B cell (primary cell): ENCODE data around the gene MAGI2. TPM values are rescaled to one million over a fixed set of nuclear protein-coding genes. Genes with fewer than 3 reads are reported as not detected.

Source experiments
- ATAC-seq: fragments of 200-7000 bp; cut with Tn5 transposase; one replicate; pipeline ENCODE4 v1.10.0; 2021; ENCODE audit warnings: low read depth, mild to moderate bottlenecking, moderate number of reproducible peaks, moderate library complexity
- CTCF ChIA-PET: fragments of 350-600 bp; sonication (Branson Sonifier 250); formaldehyde crosslinking; loops from one replicate; lab custom pipeline; 2021; ENCODE audit warnings: antibody characterized with exemption, inconsistent platforms; lab: Charles Lee
- POLR2A ChIA-PET: fragments of 350-600 bp; sonication (Branson Sonifier 250); formaldehyde crosslinking; loops from one replicate; lab custom pipeline; 2021; ENCODE audit warnings: antibody characterized with exemption; lab: Charles Lee
- DNase-seq: peaks from one replicate; pipeline ENCODE4 v3.0.0; 2013
- H2AFZ ChIP-seq: 2 replicates; pipeline ENCODE4 v1.6.1; 2012; ENCODE audit warnings: mild to moderate bottlenecking, low read depth, low read length; ENCODE audit not compliant: insufficient read depth, poor library complexity, severe bottlenecking
- H3K27ac ChIP-seq, 2 donors: 1 replicate in 1 of 2; 2 replicates in 1 of 2; pipeline ENCODE4 v1.5.1; 2012 to 2013; ENCODE audit warnings: low read length in 2 of 2, mild to moderate bottlenecking in 2 of 2, moderate library complexity in 1 of 2
- H3K27me3 ChIP-seq, 4 experiments: fragments of 200-600 bp in 1 of 4; sonication (generic) in 1 of 4; replicated peaks in 1 of 4; 1 replicate in 2 of 4; 2 replicates in 2 of 4; pipeline versions ENCODE4 v1.6.1 to v1.7.0; 2013 to 2016; ENCODE audit warnings: low read length in 3 of 4, mild to moderate bottlenecking in 2 of 4, mixed read lengths in 1 of 4, moderate library complexity in 1 of 4; ENCODE audit not compliant: insufficient read depth in 4 of 4, control insufficient read depth in 3 of 4; ENCODE audit errors: control extremely low read depth in 1 of 4
- H3K36me3 ChIP-seq, 2 experiments: replicated peaks in 1 of 2; 1 replicate in 1 of 2; 2 replicates in 1 of 2; pipeline versions ENCODE4 v1.6.1 to v1.7.1; 2013; ENCODE audit warnings: low read length in 1 of 2; ENCODE audit not compliant: insufficient read depth in 2 of 2, control insufficient read depth in 1 of 2; ENCODE audit errors: control extremely low read depth in 1 of 2, extremely low read depth in 1 of 2
- H3K4me1 ChIP-seq, 2 donors: fragments of 200-600 bp in 1 of 2; sonication (generic) in 1 of 2; 1 replicate in 1 of 2; 2 replicates in 1 of 2; pipeline versions ENCODE4 v1.5.1 to v1.6.1; 2013 to 2017; ENCODE audit warnings: low read length in 2 of 2; ENCODE audit not compliant: control insufficient read depth in 2 of 2, insufficient read depth in 2 of 2
- H3K4me2 ChIP-seq: replicated peaks from 2 replicates; pipeline ENCODE3; 2012; ENCODE audit warnings: mild to moderate bottlenecking, low read depth, low read length; ENCODE audit not compliant: poor library complexity, severe bottlenecking
- H3K4me3 ChIP-seq, 5 experiments: fragments of 200-600 bp in 1 of 5; sonication (generic) in 1 of 5; 1 replicate in 3 of 5; 2 replicates in 2 of 5; pipeline versions ENCODE4 v1.5.1 to v1.7.0; 2011 to 2016; ENCODE audit warnings: low read length in 4 of 5, mild to moderate bottlenecking in 4 of 5, low read depth in 2 of 5, control low read depth in 1 of 5, moderate library complexity in 1 of 5; ENCODE audit not compliant: insufficient read depth in 1 of 5; ENCODE audit errors: control extremely low read depth in 1 of 5, extremely low read depth in 1 of 5
- H3K79me2 ChIP-seq: fragments of 200-600 bp; sonication (generic); one replicate; pipeline ENCODE4 v1.6.0; 2016; ENCODE audit warnings: low read length; ENCODE audit not compliant: control insufficient read depth, insufficient read depth
- H3K9ac ChIP-seq: fragments of 200-600 bp; sonication (generic); 2 replicates; pipeline ENCODE4 v1.6.1; 2017; ENCODE audit warnings: mild to moderate bottlenecking, low read length, moderate library complexity
- H3K9me3 ChIP-seq, 3 donors: one replicate each; pipeline versions ENCODE4 v1.6.1 to v1.7.1; 2013; ENCODE audit warnings: low read length in 2 of 3; ENCODE audit not compliant: control insufficient read depth in 2 of 3, insufficient read depth in 1 of 3; ENCODE audit errors: control extremely low read depth in 1 of 3
- H4K20me1 ChIP-seq: 2 replicates; pipeline ENCODE4 v1.6.0; 2012; ENCODE audit warnings: mild to moderate bottlenecking, low read length; ENCODE audit not compliant: insufficient read depth, control insufficient read depth, poor library complexity, severe bottlenecking
- H3K27ac Mint-ChIP-seq: one replicate; pipeline ENCODE4 v1.8.0; 2021; ENCODE audit warnings: mixed read lengths
- H3K27me3 Mint-ChIP-seq: one replicate; pipeline ENCODE4 v1.8.0; 2021; ENCODE audit warnings: mixed read lengths
- H3K4me1 Mint-ChIP-seq: one replicate; pipeline ENCODE4 v1.8.0; 2021; ENCODE audit warnings: mixed read lengths
- H3K4me3 Mint-ChIP-seq: one replicate; pipeline ENCODE4 v1.8.0; 2021; ENCODE audit warnings: mixed read lengths
- H3K9me3 Mint-ChIP-seq: one replicate; pipeline ENCODE4 v1.8.0; 2022; ENCODE audit warnings: mixed read lengths; ENCODE audit not compliant: insufficient read depth
- EZH2 ChIP-seq: IDR thresholded peaks from 2 replicates; pipeline ENCODE4 v1.6.1; 2012; ENCODE audit warnings: borderline replicate concordance, low read depth, mild to moderate bottlenecking, moderate library complexity, low read length; ENCODE audit not compliant: insufficient read depth, poor library complexity, severe bottlenecking
- WGBS: methylation state at CpG from one replicate; pipeline ENCODE4 v1.1.5; 2013; ENCODE audit warnings: missing lambda C conversion rate; ENCODE audit not compliant: insufficient coverage; 5-methylcytosine and 5-hydroxymethylcytosine counted together
- intact Hi-C: fragments of 100-400 bp; cut with micrococcal nuclease; formaldehyde crosslinking; loops from one replicate; pipeline ENCODE4 v1.10.0; 2022
- polyA plus RNA-seq: library from polyadenylated mRNA; depleted of rRNA; stranded (reverse); fragments of >200 nt; gene quantifications from 2 replicates; pipeline ENCODE4 v1.2.3, GENCODE V29; 2012
- total RNA-seq, 2 donors: library from RNA; stranded (reverse); fragments of 120-200 nt in 1 of 2; gene quantifications; 1 replicate in 1 of 2; 2 replicates in 1 of 2; pipeline versions ENCODE4 v1.2.3 to v1.2.4, GENCODE V29; 2013 to 2022
- TF ChIP-seq, protein P1 (sequence below): fragments of 200-600 bp; IDR thresholded peaks from one replicate; pipeline ENCODE4 v1.8.0; 2022; ENCODE audit warnings: antibody characterized with exemption, mild to moderate bottlenecking

The MAGI2 gene
- total and polyA plus RNA-seq, 2 donors (not counting 1 experiment from before 2014, with no cell fraction given), result 0.16 to 0.64 TPM

DNA sequence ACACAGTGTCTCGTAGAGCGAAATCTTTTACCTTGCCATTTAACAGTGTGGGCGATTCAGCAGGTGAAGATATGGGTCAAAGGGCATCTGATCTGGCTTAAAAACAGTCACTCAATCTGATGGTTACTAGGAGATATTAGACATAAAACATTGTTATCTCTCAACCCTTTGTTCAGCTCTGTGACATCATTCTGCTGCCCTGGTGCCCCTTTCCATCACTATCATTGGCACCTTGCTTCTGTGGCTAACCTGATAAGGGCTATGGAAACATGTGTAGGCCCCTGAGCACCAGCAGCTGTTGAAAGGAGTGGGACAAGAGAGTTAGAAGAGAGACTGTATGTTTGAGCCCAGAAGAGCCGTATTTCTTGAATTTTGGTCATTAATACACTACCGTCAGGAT lies 1004.6 kb downstream of the MAGI2 start:
- no peaks in the 10 kb centered on the region for H3K36me3 ChIP-seq
- ATAC-seq (no peak), DNase-seq (no peak)
- no peaks in the 10 kb centered on the region for H3K9me3 ChIP-seq
- no peak for TF ChIP-seq EZH2
- TF ChIP-seq, protein P1, sequence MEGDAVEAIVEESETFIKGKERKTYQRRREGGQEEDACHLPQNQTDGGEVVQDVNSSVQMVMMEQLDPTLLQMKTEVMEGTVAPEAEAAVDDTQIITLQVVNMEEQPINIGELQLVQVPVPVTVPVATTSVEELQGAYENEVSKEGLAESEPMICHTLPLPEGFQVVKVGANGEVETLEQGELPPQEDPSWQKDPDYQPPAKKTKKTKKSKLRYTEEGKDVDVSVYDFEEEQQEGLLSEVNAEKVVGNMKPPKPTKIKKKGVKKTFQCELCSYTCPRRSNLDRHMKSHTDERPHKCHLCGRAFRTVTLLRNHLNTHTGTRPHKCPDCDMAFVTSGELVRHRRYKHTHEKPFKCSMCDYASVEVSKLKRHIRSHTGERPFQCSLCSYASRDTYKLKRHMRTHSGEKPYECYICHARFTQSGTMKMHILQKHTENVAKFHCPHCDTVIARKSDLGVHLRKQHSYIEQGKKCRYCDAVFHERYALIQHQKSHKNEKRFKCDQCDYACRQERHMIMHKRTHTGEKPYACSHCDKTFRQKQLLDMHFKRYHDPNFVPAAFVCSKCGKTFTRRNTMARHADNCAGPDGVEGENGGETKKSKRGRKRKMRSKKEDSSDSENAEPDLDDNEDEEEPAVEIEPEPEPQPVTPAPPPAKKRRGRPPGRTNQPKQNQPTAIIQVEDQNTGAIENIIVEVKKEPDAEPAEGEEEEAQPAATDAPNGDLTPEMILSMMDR, result no peak
- H3K9ac ChIP-seq, result no peak overlapping the region
- Mint-ChIP-seq H3K9me3 (no peaks in the 10 kb centered on the region), H3K4me1 (no peaks in the 10 kb centered on the region), H3K4me3 (no peak overlapping the region), H3K27ac (no peak overlapping the region), H3K27me3 (no peaks in the 10 kb centered on the region)
- H3K27me3 ChIP-seq, result no peaks in the 10 kb centered on the region
- intact Hi-C loops, result no loop called here
- H3K27ac ChIP-seq, result no peak overlapping the region
- no peaks in the 10 kb centered on the region for H3K79me2 ChIP-seq
- POLR2A ChIA-PET, result no interaction called here
- no peak overlapping the region for H2AFZ ChIP-seq
- no peaks in the 10 kb centered on the region for H4K20me1 ChIP-seq
- CTCF ChIA-PET, result no interaction called here
- H3K4me2 ChIP-seq, result no peak overlapping the region
- WGBS, result no CpG with 5 or more reads among the region's 5 CpGs
- H3K4me3 ChIP-seq, result no peak overlapping the region
- H3K4me1 ChIP-seq, result no peaks in the 10 kb centered on the region

DNA sequence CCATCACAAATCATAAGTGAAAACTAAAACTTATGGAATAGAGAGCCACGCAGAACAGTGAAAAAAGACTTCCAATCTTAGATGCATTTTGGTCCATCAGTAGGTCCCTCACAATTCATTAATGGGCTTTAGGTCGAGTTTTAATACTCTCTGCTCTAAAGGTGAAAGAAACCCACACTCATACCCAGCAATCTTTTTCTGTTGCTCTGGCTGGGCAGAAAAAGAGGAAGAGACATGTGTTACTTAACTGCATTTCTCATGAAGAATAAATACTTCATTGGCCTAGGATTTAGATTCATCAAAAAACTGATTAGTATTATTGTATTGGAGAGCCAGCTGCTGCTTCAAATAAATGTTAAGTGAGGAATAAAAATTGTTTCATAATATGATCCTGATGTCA lies 1009.2 kb downstream of the MAGI2 start:
- ChIA-PET CTCF (no interaction called here), POLR2A (no interaction called here)
- no peak for DNase-seq
- no peaks in the 10 kb centered on the region for H3K27me3 Mint-ChIP-seq
- no peak for TF ChIP-seq EZH2
- WGBS, result no CpG with 5 or more reads among the region's 2 CpGs
- no peaks in the 10 kb centered on the region for H3K79me2 ChIP-seq
- no peaks in the 10 kb centered on the region for H3K36me3 ChIP-seq
- H3K9me3 ChIP-seq, result no peaks in the 10 kb centered on the region
- no peaks in the 10 kb centered on the region for H3K9me3 Mint-ChIP-seq
- H3K27me3 ChIP-seq, result no peaks in the 10 kb centered on the region
- H2AFZ ChIP-seq, result no peak overlapping the region
- H3K4me3 Mint-ChIP-seq, result no peak overlapping the region
- H3K4me1 ChIP-seq, result no peaks in the 10 kb centered on the region
- H3K4me3 ChIP-seq, result no peak overlapping the region
- no peak overlapping the region for H3K27ac ChIP-seq
- intact Hi-C loops, result no loop called here
- no peak overlapping the region for H3K9ac ChIP-seq
- ATAC-seq, result no peak
- H3K27ac Mint-ChIP-seq, result no peak overlapping the region
- no peak overlapping the region for H3K4me2 ChIP-seq
- H4K20me1 ChIP-seq, result no peaks in the 10 kb centered on the region
- H3K4me1 Mint-ChIP-seq, result no peaks in the 10 kb centered on the region
